ENCODE results near the gene SLC22A12. TPM values are rescaled to one million over a fixed set of nuclear protein-coding genes. Genes with fewer than 3 reads are reported as not detected.
A peak's percentile ranks its signal among the peaks of the same experiment; 100 is the strongest.

The SLC22A12 gene
- not detected for total RNA-seq

DNA sequence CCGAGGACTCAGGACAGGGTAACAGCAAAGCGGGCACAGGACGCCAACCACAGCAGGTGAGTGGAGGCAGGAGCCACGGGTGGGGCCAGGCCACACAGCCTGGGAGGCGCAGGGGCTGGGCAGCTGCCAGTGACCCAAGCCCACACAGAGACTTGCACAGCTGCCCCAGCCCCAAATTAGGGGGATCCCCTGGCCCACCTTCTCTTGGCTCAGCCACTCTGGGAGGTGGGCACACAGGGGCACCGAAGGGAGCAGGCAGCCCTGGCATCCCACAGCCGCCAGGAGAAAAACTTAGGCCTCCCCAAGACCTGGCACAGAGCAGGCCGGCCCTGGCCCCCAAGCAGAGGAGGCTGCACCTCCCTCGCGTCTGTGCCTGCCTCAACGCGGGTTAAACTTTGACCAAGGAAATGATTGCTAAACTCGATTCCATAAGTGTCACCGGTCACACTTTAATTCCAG, at the start of gene SLC22A12:
TSS of gene SLC22A12 (plus strand) at position 458 of the 459 bp plus-strand sequence. CDS start 337 bp downstream, outside the sequence.
- H3K36me3 Mint-ChIP-seq, result no peaks in the 10 kb centered on the region
- H3K9me3 Mint-ChIP-seq, result peaks cover 10% of the 10 kb centered on the region
- H3K4me1 Mint-ChIP-seq, result no peaks in the 10 kb centered on the region
- POLR2A ChIA-PET, result no interaction called here
- DNase-seq (peak; percentile 7), ATAC-seq (ENCODE audit: low read depth) (no peak)
- no peak within 1 kb of the TSS for H3K4me3 Mint-ChIP-seq
- no peak within 1 kb of the TSS for H3K27ac Mint-ChIP-seq
- H3K27me3 Mint-ChIP-seq, result peaks cover 28% of the 10 kb centered on the region

DNA sequence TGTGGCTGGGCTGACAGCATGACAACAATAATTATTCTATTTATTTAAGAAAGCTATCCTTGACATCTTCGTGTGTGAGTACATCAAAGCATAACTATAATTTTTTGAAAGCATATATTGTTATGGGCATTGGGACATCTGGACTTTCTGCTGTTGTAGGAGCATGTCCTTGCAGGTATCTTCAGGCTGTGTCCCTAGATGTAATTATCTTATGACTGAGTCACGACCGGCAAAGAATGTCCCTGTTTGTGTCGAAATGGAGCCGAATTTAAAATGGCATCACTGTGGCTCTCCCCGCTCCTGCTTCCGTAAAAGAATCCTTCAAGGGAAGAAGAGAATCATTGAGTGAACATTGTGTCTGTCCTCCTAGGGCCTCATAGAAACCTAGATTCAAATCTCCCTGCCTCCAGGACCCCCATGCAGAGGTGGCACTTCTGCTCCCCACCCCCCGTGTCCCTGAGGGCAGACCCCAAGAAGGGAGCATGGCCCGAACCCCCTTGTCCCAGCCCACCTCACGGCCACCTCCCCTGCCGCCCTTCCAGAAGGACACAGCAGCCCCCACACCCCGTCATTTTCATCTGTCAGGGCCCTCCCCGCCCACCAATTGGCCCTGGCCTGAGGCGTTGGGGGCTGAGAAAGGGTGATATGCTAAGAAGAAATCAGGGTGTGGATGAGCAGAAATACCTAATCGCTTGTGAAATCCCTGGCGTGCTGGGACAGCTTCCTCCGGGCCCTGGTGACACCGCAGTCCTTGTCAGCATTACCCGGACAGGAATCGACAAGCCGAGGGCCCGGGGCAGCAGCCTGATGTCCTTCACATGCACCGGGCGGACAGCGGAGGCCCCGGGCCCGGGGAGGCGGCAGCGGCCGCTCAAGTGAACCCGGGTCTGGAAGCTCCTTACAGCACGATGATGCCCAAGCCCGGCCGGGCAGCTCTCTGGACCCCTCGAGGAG, 48.6 kb upstream of the SLC22A12 start:
- no peaks in the 10 kb centered on the region for H3K36me3 Mint-ChIP-seq
- peaks cover 2% of the 10 kb centered on the region for H3K4me1 Mint-ChIP-seq
- ATAC-seq (ENCODE audit: low read depth) (no peak), DNase-seq (no peak)
- no peaks in the 10 kb centered on the region for H3K9me3 Mint-ChIP-seq
- no peak overlapping the region for H3K4me3 Mint-ChIP-seq
- no peak overlapping the region for H3K27ac Mint-ChIP-seq
- H3K27me3 Mint-ChIP-seq, result peaks cover 18% of the 10 kb centered on the region
- POLR2A ChIA-PET, result no interaction called here

DNA sequence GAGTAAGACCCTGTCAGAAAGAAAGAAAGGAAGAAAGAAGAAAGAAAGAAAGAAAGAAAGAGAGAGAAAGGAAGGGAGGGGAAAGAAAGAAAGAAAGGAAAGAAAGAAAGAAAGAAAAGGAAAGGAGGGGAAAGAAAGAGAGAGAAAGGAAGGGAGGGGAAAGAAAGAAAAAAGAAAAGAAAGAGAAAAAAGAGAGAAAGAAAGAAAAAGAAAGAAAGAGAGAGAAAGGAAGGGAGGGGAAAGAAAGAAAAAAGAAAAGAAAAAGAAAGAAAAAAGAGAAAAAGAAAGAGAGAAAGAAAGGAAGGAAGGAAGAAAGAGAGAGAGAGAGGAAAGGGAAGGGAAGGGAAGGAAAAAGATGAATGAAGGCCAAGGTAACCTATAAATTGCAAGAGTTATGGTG, 47.2 kb upstream of the SLC22A12 start:
- Mint-ChIP-seq H3K4me3 (no peak overlapping the region), H3K36me3 (no peaks in the 10 kb centered on the region), H3K27me3 (peaks cover 7% of the 10 kb centered on the region), H3K4me1 (no peaks in the 10 kb centered on the region), H3K9me3 (no peaks in the 10 kb centered on the region), H3K27ac (no peak overlapping the region)
- no peak for DNase-seq
- no peak for ATAC-seq (ENCODE audit: low read depth)
- POLR2A ChIA-PET, result no interaction called here

- H3K4me1 Mint-ChIP-seq, result no peaks in the 10 kb centered on the region
- POLR2A ChIA-PET, result no interaction called here
- H3K4me3 Mint-ChIP-seq, result no peak overlapping the region
- no peak for DNase-seq
- no peaks in the 10 kb centered on the region for H3K9me3 Mint-ChIP-seq
- ATAC-seq (ENCODE audit: low read depth), result no peak
- H3K27me3 Mint-ChIP-seq, result peaks cover 3% of the 10 kb centered on the region
- H3K36me3 Mint-ChIP-seq, result no peaks in the 10 kb centered on the region
- H3K27ac Mint-ChIP-seq, result no peak overlapping the region
Observed at GRCh38 chr11:64544616-64545296, 46.3 kb upstream of the SLC22A12 start.

DNA sequence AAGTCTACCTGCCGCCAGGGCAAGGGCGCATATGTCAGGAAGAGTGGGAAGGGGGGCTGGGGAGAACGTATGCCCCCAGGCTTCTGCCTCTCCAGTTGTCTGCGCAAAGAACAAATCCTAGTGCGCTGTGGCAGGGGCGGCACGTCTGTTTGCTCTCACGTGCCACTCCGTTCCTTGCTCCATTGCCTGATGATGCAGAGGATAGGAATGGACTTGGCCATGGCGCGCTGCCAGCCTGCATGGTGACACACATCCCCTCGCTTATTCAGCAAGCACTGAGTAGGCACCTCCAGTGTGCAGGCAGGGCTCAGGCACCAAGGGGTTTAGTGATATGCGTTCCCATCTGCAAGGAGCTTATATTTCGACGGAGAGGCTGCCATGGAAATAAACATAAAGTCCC, 45.4 kb upstream of the SLC22A12 start:
- Mint-ChIP-seq H3K4me1 (no peaks in the 10 kb centered on the region), H3K9me3 (no peaks in the 10 kb centered on the region), H3K27ac (no peak overlapping the region), H3K4me3 (no peak overlapping the region), H3K36me3 (no peaks in the 10 kb centered on the region), H3K27me3 (no peaks in the 10 kb centered on the region)
- DNase-seq (no peak), ATAC-seq (ENCODE audit: low read depth) (no peak)
- POLR2A ChIA-PET, result no interaction called here

GRCh38 chr11:64546176-64546575, 44.8 kb upstream of the SLC22A12 start:
- ATAC-seq (ENCODE audit: low read depth) (no peak), DNase-seq (no peak)
- Mint-ChIP-seq H3K4me3 (no peak overlapping the region), H3K9me3 (no peaks in the 10 kb centered on the region), H3K27ac (no peak overlapping the region), H3K4me1 (no peaks in the 10 kb centered on the region), H3K27me3 (no peaks in the 10 kb centered on the region), H3K36me3 (no peaks in the 10 kb centered on the region)
- POLR2A ChIA-PET, result no interaction called here

DNA sequence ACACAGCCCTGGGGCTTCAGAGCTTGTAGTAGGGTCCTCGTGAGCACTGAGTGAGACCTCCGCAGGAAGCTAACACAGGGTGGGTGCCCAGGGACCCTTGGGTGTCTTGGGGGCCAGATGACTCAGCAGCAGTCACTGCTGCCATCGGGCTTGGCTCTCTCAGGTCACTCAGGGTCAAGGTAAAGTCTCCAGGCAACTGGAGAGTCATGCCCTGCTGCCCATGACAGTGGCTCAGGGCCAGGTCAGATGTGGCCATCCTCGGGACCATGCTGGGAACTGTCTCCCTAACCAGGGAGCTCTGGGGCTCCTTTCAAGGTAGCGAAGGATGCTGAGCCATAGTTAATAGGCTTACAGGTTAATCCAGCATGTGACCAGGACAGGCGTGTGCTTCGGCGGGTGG, 44.4 kb upstream of the SLC22A12 start:
- Mint-ChIP-seq H3K27ac (no peak overlapping the region), H3K36me3 (no peaks in the 10 kb centered on the region), H3K4me1 (no peaks in the 10 kb centered on the region), H3K9me3 (no peaks in the 10 kb centered on the region), H3K27me3 (peaks cover 2% of the 10 kb centered on the region), H3K4me3 (no peak overlapping the region)
- DNase-seq, result no peak
- no peak for ATAC-seq (ENCODE audit: low read depth)
- POLR2A ChIA-PET, result no interaction called here

DNA sequence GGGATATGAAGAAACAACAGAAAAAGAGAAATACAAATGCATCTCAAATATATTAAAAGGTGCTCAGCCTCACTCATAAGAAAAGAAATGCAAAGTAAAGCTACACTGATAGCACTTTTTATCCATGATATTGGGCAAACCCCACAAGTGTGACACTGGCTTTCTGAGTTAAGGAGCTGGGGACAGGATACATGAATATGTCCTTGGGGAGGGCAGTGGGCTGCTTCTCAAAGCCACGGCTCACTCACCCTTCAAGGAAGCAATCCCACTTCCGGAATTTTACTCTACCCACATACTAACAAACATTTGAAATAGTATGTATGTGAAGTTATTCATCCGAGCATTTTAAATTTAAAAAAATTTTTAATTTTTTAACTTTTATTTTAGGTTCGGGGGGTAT, 41.1 kb upstream of the SLC22A12 start:
- Mint-ChIP-seq H3K36me3 (no peaks in the 10 kb centered on the region), H3K9me3 (peaks cover 4% of the 10 kb centered on the region), H3K4me1 (peaks cover under 1% of the 10 kb centered on the region), H3K4me3 (no peak overlapping the region), H3K27me3 (peaks cover 2% of the 10 kb centered on the region), H3K27ac (no peak overlapping the region)
- POLR2A ChIA-PET, result no interaction called here
- ATAC-seq (ENCODE audit: low read depth) (no peak), DNase-seq (no peak)

GRCh38 chr11:64553554-64554201, 37.3 kb upstream of the SLC22A12 start:
- Mint-ChIP-seq H3K27ac (no peak overlapping the region), H3K27me3 (peaks cover 2% of the 10 kb centered on the region), H3K36me3 (no peaks in the 10 kb centered on the region), H3K4me1 (peaks cover 6% of the 10 kb centered on the region), H3K9me3 (peaks cover 4% of the 10 kb centered on the region), H3K4me3 (no peak overlapping the region)
- POLR2A ChIA-PET, result no interaction called here
- peak; percentile 32 for ATAC-seq (ENCODE audit: low read depth)
- DNase-seq, result peak; percentile 65

GRCh38 chr11:64556044-64556720, 34.8 kb upstream of the SLC22A12 start:
- H3K4me1 Mint-ChIP-seq, result peaks cover 6% of the 10 kb centered on the region
- ATAC-seq (ENCODE audit: low read depth), result no peak
- DNase-seq, result no peak
- H3K9me3 Mint-ChIP-seq, result peaks cover 4% of the 10 kb centered on the region
- peaks cover 2% of the 10 kb centered on the region for H3K27me3 Mint-ChIP-seq
- H3K4me3 Mint-ChIP-seq, result no peak overlapping the region
- POLR2A ChIA-PET, result no interaction called here
- no peaks in the 10 kb centered on the region for H3K36me3 Mint-ChIP-seq
- H3K27ac Mint-ChIP-seq, result no peak overlapping the region

- no peak for ATAC-seq (ENCODE audit: low read depth)
- POLR2A ChIA-PET, result no interaction called here
Observed at GRCh38 chr11:64556721-64557250, 34.2 kb upstream of the SLC22A12 start.

DNA sequence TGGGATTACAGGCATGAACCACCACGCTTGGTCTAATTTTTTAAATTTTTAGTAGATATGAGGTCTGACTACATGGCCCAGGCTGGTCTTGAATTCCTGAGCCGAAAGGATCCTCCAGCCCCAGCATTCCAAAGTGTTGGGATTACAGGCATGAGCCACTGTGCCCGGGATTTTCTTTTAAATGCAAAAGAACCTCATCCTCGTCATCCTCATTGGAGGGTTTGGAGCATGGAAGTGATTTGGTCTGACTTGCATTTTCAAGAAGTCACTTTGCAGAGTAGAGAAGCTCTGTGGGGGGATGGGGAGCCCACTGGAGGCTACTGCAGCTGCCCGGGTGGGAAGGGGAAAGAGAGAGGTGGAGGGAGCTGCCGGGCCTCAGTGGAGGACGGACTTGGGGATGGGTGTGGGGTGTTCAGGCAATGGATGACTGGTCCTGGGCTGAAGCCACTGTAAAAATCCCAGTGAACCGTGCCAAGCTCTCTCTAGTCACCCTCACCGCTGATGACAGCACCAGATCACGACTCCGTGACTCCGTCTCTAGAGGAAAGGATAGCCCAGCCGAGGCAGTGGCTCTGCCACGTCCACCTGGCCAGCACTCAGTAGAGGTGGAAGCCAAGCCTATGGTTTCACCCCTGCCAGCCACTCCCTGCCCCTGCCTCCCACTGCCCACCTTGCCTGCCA, 32.8 kb upstream of the SLC22A12 start:
- Mint-ChIP-seq H3K36me3 (no peaks in the 10 kb centered on the region), H3K4me3 (no peak overlapping the region), H3K27me3 (no peaks in the 10 kb centered on the region), H3K27ac (no peak overlapping the region), H3K9me3 (no peaks in the 10 kb centered on the region), H3K4me1 (peaks cover 6% of the 10 kb centered on the region)
- POLR2A ChIA-PET, result no interaction called here
- DNase-seq (no peak), ATAC-seq (ENCODE audit: low read depth) (no peak)

More at GRCh38 chr11:64556721-64557250, 34.2 kb upstream of the SLC22A12 start:
- H3K36me3 Mint-ChIP-seq, result no peaks in the 10 kb centered on the region
- H3K4me3 Mint-ChIP-seq, result no peak overlapping the region
- no peaks in the 10 kb centered on the region for H3K27me3 Mint-ChIP-seq
- no peak for DNase-seq
- H3K27ac Mint-ChIP-seq, result no peak overlapping the region
- H3K4me1 Mint-ChIP-seq, result peaks cover 6% of the 10 kb centered on the region
- peaks cover 4% of the 10 kb centered on the region for H3K9me3 Mint-ChIP-seq
